Ascending aorta (tissue), 2 donors: ENCODE data around the gene MCM9. TPM values are rescaled to one million over a fixed set of nuclear protein-coding genes. Genes with fewer than 3 reads are reported as not detected.

Experiments
- DNase-seq, 2 donors: peaks; one replicate each; pipeline ENCODE4 v3.0.0-alpha.2; 2019; ENCODE audit warnings: low spot score in 2 of 2
- H3K27ac ChIP-seq, 2 donors: fragments of 200-600 bp; sonication (generic); one replicate each; pipeline ENCODE4 v1.5.1; 2016 to 2017; ENCODE audit warnings: mild to moderate bottlenecking in 1 of 2
- H3K27me3 ChIP-seq: fragments of 200-600 bp; sonication (generic); one replicate; pipeline ENCODE4 v1.5.1; 2017
- H3K36me3 ChIP-seq, 2 donors: fragments of 200-600 bp; sonication (generic); one replicate each; pipeline ENCODE4 v1.5.1; 2016
- H3K4me1 ChIP-seq, 2 donors: fragments of 200-600 bp; sonication (generic); one replicate each; pipeline ENCODE4 v1.5.1; 2016 to 2017; ENCODE audit warnings: mild to moderate bottlenecking in 1 of 2
- H3K4me3 ChIP-seq, 2 donors: fragments of 200-600 bp; sonication (generic); one replicate each; pipeline ENCODE4 v1.5.1; 2016 to 2017; ENCODE audit warnings: mild to moderate bottlenecking in 1 of 2
- H3K9me3 ChIP-seq, 2 donors: fragments of 200-600 bp; sonication (generic); one replicate each; pipeline ENCODE4 v1.5.1; 2016
- intact Hi-C: fragments of 100-400 bp; cut with DNase I; formaldehyde crosslinking; loops from one replicate; pipeline ENCODE4 v1.15.1; 2023
- total RNA-seq: library from RNA; depleted of rRNA; stranded (reverse); fragments of >200 nt; gene quantifications from one replicate; pipeline ENCODE4 v1.1.0, GENCODE V29; 2016
- TF ChIP-seq, protein P1 (sequence below), 3 experiments: fragments of 200-600 bp in 2 of 3; fragments of 450-650 bp in 1 of 3; sonication (generic) in 2 of 3; IDR thresholded peaks; one replicate each; pipeline ENCODE4 v1.5.1; 2016 to 2019; ENCODE audit warnings: antibody characterized with exemption in 3 of 3, mild to moderate bottlenecking in 1 of 3, moderate library complexity in 1 of 3

The MCM9 gene
- total RNA-seq, 1 donor from 2014 or later, result 5.5 TPM

DNA sequence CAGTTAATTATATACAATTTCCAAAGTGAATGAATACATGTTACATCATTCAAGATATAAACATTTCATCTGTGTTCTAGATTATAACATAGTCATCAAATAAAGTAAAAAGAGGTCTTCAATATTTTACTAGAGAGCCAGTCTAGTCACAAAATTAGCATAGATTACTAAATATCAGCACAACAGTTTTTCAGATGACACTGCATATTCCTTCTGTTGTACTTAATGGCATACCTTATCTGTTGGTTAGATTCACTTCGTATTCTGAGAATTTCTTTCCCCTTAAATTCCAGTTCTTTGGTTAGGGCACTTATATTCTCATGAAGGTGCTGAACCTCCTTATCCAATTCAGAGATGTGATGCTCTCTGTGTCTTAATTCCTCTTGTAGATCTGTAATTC is 39.8 kb upstream of the MCM9 start:
- intact Hi-C loops, result no loop called here
- TF ChIP-seq, protein P1, sequence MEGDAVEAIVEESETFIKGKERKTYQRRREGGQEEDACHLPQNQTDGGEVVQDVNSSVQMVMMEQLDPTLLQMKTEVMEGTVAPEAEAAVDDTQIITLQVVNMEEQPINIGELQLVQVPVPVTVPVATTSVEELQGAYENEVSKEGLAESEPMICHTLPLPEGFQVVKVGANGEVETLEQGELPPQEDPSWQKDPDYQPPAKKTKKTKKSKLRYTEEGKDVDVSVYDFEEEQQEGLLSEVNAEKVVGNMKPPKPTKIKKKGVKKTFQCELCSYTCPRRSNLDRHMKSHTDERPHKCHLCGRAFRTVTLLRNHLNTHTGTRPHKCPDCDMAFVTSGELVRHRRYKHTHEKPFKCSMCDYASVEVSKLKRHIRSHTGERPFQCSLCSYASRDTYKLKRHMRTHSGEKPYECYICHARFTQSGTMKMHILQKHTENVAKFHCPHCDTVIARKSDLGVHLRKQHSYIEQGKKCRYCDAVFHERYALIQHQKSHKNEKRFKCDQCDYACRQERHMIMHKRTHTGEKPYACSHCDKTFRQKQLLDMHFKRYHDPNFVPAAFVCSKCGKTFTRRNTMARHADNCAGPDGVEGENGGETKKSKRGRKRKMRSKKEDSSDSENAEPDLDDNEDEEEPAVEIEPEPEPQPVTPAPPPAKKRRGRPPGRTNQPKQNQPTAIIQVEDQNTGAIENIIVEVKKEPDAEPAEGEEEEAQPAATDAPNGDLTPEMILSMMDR (IDR thresholded peaks at IDR 0.05), result no peak
- Histone ChIP-seq H3K27me3 (no peaks in the 10 kb centered on the region), H3K27ac (no peak overlapping the region), H3K9me3 (no peaks in the 10 kb centered on the region), H3K4me1 (no peaks in the 10 kb centered on the region), H3K36me3 (no peaks in the 10 kb centered on the region), H3K4me3 (no peak overlapping the region)
- DNase-seq, result no peak

DNA sequence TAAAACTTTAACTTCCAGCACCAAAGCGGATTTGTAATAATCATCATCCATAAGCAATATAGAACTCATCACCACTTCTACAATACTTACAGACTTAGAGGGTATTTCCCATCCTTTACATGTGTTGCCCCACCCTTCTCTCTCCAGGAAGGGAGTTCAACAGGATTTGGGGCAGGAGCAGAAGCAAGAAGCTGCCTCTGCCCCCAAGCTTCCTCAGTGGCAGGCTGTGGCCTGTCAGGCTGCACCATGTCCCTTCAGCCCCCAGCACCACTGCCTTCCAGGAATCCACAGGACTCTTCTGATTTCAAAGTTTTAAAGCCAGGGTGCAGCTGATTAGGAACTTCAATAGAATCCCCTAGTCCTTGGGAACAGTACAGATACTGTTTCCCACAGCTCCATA is 36.7 kb upstream of the MCM9 start:
- Histone ChIP-seq H3K4me3 (no peak overlapping the region), H3K27ac (no peak overlapping the region), H3K27me3 (no peaks in the 10 kb centered on the region), H3K9me3 (no peaks in the 10 kb centered on the region), H3K4me1 (no peaks in the 10 kb centered on the region), H3K36me3 (no peaks in the 10 kb centered on the region)
- TF ChIP-seq, protein P1 (IDR thresholded peaks at IDR 0.05), result no peak
- intact Hi-C loops, result no loop called here
- no peak for DNase-seq

DNA sequence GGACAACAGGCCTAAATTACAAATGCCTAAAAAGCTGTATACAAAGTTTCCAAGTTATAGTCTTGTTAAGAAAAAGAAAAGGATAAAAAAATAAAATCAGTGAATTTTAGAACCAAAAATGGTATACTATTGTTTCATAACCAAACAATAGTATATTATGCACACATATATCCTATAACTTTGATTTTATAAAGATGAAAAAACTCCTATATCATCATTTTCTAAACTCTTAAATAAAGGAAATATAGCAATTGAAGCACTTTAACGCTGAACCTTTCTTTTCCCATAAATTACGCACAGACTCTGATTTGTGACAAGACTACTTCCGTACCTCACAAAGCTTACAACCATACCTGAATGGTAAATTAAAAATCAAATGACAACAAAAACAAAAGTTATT is 35.9 kb upstream of the MCM9 start:
- TF ChIP-seq, protein P1 (IDR thresholded peaks at IDR 0.05), result no peak
- Histone ChIP-seq H3K9me3 (no peaks in the 10 kb centered on the region), H3K36me3 (no peaks in the 10 kb centered on the region), H3K4me1 (no peaks in the 10 kb centered on the region), H3K27ac (no peak overlapping the region), H3K4me3 (no peak overlapping the region), H3K27me3 (no peaks in the 10 kb centered on the region)
- intact Hi-C loops, result no loop called here
- DNase-seq, result no peak

DNA sequence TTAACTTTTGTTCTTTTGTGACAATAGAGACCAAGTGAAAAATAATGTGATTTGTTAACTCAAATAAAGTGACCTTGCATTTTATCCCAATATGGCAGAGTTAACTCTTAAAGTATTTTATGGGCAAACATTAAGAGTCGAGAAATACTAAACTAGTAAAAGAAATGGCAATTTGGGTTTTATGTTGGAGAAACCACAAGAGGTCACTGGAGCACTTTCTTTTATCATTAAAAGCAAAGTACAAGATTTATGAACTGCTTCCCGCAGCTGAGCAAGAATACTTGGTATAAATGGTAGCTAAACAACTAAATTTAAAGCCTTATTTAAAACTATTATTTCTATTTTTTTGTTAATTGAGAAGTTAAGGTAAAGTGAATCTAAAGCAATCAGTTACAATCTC is 33.5 kb upstream of the MCM9 start:
- Histone ChIP-seq H3K36me3 (no peaks in the 10 kb centered on the region), H3K4me3 (no peak overlapping the region), H3K4me1 (no peaks in the 10 kb centered on the region), H3K9me3 (no peaks in the 10 kb centered on the region), H3K27me3 (no peaks in the 10 kb centered on the region), H3K27ac (no peak overlapping the region)
- TF ChIP-seq, protein P1 (IDR thresholded peaks at IDR 0.05), result peak in 2 of 3 experiments; percentile 10 to 49
- no peak for DNase-seq
- intact Hi-C loops, result no loop called here

DNA sequence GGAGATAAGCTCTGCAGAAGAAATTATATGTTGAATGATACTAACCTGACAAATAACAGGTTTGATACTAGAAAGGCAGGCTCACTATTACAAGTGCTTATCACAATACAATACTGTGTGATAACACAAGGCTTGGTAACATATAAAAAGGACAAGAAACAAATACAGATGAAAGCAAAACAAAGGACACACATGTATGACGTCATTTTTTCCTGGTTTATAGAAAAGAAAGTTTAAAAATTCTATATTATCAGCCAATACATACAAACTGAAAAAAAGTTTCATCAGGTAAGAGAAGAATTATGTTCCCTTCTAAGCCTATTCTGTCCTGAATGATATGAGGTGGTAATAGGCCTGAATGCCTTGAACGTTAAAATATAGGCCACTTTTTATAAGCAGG is 32.3 kb upstream of the MCM9 start:
- Histone ChIP-seq H3K27ac (no peak overlapping the region), H3K4me3 (no peak overlapping the region), H3K9me3 (no peaks in the 10 kb centered on the region), H3K27me3 (no peaks in the 10 kb centered on the region), H3K4me1 (no peaks in the 10 kb centered on the region), H3K36me3 (no peaks in the 10 kb centered on the region)
- DNase-seq, result no peak
- intact Hi-C loops, result no loop called here
- TF ChIP-seq, protein P1 (IDR thresholded peaks at IDR 0.05), result no peak

DNA sequence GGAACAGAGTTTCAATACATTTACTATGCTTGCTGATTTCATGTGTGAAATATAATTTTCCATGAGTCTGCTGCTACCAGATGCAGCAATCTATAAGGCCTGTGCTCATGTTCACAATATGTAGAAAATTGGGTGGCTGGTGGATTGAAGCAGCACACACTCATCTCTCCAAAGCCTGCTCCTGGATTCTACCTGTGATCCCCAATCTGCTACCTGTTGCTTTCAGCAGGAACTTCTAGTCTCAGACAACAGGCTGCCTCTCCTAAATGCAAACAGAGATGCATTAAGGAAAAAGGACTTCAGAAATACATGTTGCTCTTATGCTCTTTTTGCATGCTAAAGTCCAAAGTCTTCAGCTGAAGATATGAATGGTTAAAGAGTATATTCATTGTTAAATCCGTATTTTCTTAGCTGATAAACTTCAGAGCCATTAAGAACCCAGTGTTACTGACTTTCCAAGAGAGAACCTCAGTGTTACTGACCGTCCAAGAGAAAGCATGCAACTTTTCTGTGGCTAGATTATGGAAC is 30.9 kb upstream of the MCM9 start:
- Histone ChIP-seq H3K27ac (no peak overlapping the region), H3K9me3 (no peaks in the 10 kb centered on the region), H3K36me3 (no peaks in the 10 kb centered on the region), H3K4me1 (no peaks in the 10 kb centered on the region), H3K27me3 (no peaks in the 10 kb centered on the region), H3K4me3 (no peak overlapping the region)
- no peak for DNase-seq
- TF ChIP-seq, protein P1 (IDR thresholded peaks at IDR 0.05), result no peak
- intact Hi-C loops, result no loop called here
